HFF-Myc (cell line): Measurements from ENCODE around the gene SLC44A1.
A peak's percentile ranks its signal among the peaks of the same experiment; 100 is the strongest.

Experiments
- DNase-seq: peaks from one replicate; pipeline ENCODE4 v3.0.0-alpha.2; 2011; ENCODE audit warnings: low read depth; ENCODE audit errors: extremely low read depth
- H3K4me3 ChIP-seq: replicated peaks from 2 replicates; pipeline ENCODE4 v1.5.1; 2011; ENCODE audit warnings: low read depth, mild to moderate bottlenecking, control low read depth, low read length
- CTCF ChIP-seq: IDR thresholded peaks from 2 replicates; pipeline ENCODE4 v1.5.1; 2012; ENCODE audit warnings: mild to moderate bottlenecking, low read depth, low read length, control low read depth; ENCODE audit errors: missing control alignments

Gene SLC44A1

GRCh38 chr9:105466898-105467455, 222.5 kb downstream of the SLC44A1 start:
- no peak overlapping the region for H3K4me3 ChIP-seq
- DNase-seq = no peak
- TF ChIP-seq CTCF = no peak

- no peak for DNase-seq
- no peak for TF ChIP-seq CTCF
- H3K4me3 ChIP-seq = no peak overlapping the region
Observed at GRCh38 chr9:105468875-105469274, 224.4 kb downstream of the SLC44A1 start.

- no peak for DNase-seq
- no peak for TF ChIP-seq CTCF
- H3K4me3 ChIP-seq = no peak overlapping the region
Observed at GRCh38 chr9:105473221-105473620, 228.8 kb downstream of the SLC44A1 start.

- DNase-seq = no peak
- TF ChIP-seq CTCF = peak; percentile 25
- no peak overlapping the region for H3K4me3 ChIP-seq
Observed at GRCh38 chr9:105475302-105475701, 230.9 kb downstream of the SLC44A1 start.

GRCh38 chr9:105479846-105480245, 235.4 kb downstream of the SLC44A1 start:
- no peak for DNase-seq
- TF ChIP-seq CTCF = no peak
- H3K4me3 ChIP-seq = no peak overlapping the region

GRCh38 chr9:105483618-105484017, 239.2 kb downstream of the SLC44A1 start:
- TF ChIP-seq CTCF = no peak

GRCh38 chr9:105484226-105484625, 239.8 kb downstream of the SLC44A1 start:
- TF ChIP-seq CTCF = no peak
- no peak for DNase-seq
- no peak overlapping the region for H3K4me3 ChIP-seq

More at GRCh38 chr9:105483618-105484017, 239.2 kb downstream of the SLC44A1 start:
- DNase-seq = no peak
- no peak overlapping the region for H3K4me3 ChIP-seq
